GM19351 (cell line): ENCODE data around the gene DMBX1.

Experiments
- ATAC-seq: cut with Tn5 transposase; IDR thresholded peaks from one replicate; pipeline ENCODE4 v1.9.1; 2021; ENCODE audit warnings: mild to moderate bottlenecking, moderate library complexity; ENCODE audit not compliant: unreplicated experiment

The DMBX1 gene

GRCh38 chr1:46458846-46459245 is 30.8 kb upstream of the DMBX1 start:
- ATAC-seq, result no peak

- no peak for ATAC-seq
Measured at GRCh38 chr1:46459315-46459714, 30.3 kb upstream of the DMBX1 start.

- no peak for ATAC-seq
Measured at GRCh38 chr1:46461017-46461808, 28.4 kb upstream of the DMBX1 start.

- no peak for ATAC-seq
Measured at GRCh38 chr1:46461809-46462448, 27.7 kb upstream of the DMBX1 start.

GRCh38 chr1:46464013-46464548 is 25.6 kb upstream of the DMBX1 start:
- no peak for ATAC-seq

- ATAC-seq, result no peak
Measured at GRCh38 chr1:46464915-46465314, 24.7 kb upstream of the DMBX1 start.

GRCh38 chr1:46465981-46466476 is 23.6 kb upstream of the DMBX1 start:
- no peak for ATAC-seq

- no peak for ATAC-seq
Measured at GRCh38 chr1:46466477-46467182, 23.0 kb upstream of the DMBX1 start.

- ATAC-seq, result no peak
Measured at GRCh38 chr1:46467183-46467504, 22.5 kb upstream of the DMBX1 start.

GRCh38 chr1:46469881-46470280 is 19.8 kb upstream of the DMBX1 start:
- ATAC-seq, result no peak

GRCh38 chr1:46471848-46472492 is 17.7 kb upstream of the DMBX1 start:
- no peak for ATAC-seq

GRCh38 chr1:46472498-46473181 is 17.0 kb upstream of the DMBX1 start:
- ATAC-seq, result no peak

- no peak for ATAC-seq
Measured at GRCh38 chr1:46473991-46474390, 15.6 kb upstream of the DMBX1 start.

- ATAC-seq, result no peak
Measured at GRCh38 chr1:46474570-46474969, 15.1 kb upstream of the DMBX1 start.

- ATAC-seq, result no peak
Measured at GRCh38 chr1:46476673-46477072, 13.0 kb upstream of the DMBX1 start.

GRCh38 chr1:46477153-46477929 is 12.3 kb upstream of the DMBX1 start:
- peak; percentile 82 for ATAC-seq

- no peak for ATAC-seq
Measured at GRCh38 chr1:46478721-46479485, 10.7 kb upstream of the DMBX1 start.

GRCh38 chr1:46479744-46480350 is 9.8 kb upstream of the DMBX1 start:
- no peak for ATAC-seq
